Measurements from ENCODE around the gene DNAJB11. TPM values are rescaled to one million over a fixed set of nuclear protein-coding genes. Genes with fewer than 3 reads are reported as not detected.
"Not testable (repeated sequence)": the region's sequence is repeated elsewhere in the genome, so short reads cannot be mapped to it uniquely, and the experiment has no call there.

DNAJB11 gene
- total RNA-seq, 4 donors from 2014 or later = 30.3 to 35.9 (median 30.9) TPM

DNA sequence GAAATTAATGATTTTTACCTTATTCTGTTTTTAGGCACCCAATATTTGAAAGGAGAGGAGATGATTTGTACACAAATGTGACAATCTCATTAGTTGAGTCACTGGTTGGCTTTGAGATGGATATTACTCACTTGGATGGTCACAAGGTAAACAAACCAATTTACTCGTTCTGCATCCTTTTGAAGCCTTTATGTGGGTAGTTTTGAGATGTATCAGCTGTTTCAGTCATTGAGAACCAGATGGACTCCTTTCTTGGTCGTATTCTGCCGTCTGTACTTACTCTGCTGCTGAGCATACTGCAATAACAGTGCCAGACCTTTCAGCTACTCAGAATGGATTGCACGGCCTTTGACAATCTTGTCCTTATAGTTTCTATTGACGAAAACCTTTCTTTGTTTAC is 13.3 kb downstream of the DNAJB11 start:
- TF ChIP-seq, protein P1, sequence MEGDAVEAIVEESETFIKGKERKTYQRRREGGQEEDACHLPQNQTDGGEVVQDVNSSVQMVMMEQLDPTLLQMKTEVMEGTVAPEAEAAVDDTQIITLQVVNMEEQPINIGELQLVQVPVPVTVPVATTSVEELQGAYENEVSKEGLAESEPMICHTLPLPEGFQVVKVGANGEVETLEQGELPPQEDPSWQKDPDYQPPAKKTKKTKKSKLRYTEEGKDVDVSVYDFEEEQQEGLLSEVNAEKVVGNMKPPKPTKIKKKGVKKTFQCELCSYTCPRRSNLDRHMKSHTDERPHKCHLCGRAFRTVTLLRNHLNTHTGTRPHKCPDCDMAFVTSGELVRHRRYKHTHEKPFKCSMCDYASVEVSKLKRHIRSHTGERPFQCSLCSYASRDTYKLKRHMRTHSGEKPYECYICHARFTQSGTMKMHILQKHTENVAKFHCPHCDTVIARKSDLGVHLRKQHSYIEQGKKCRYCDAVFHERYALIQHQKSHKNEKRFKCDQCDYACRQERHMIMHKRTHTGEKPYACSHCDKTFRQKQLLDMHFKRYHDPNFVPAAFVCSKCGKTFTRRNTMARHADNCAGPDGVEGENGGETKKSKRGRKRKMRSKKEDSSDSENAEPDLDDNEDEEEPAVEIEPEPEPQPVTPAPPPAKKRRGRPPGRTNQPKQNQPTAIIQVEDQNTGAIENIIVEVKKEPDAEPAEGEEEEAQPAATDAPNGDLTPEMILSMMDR (IDR thresholded peaks at IDR 0.05) = no peak
- TF ChIP-seq EP300 (IDR thresholded peaks at IDR 0.05) (no peak), POLR2AphosphoS5 (IDR thresholded peaks at IDR 0.05) (no peak), POLR2A (IDR thresholded peaks at IDR 0.05) (no peak)
- H3K36me3 ChIP-seq = peaks cover 73% of the 10 kb centered on the region
- no peaks in the 10 kb centered on the region for H3K9me3 ChIP-seq
- WGBS = 83% methylated on average over 5 of the region's 5 CpGs
- H3K4me1 ChIP-seq = peaks cover 5% of the 10 kb centered on the region
- no peak overlapping the region for H3K4me3 ChIP-seq
- no peak for DNase-seq (ENCODE audit: low spot score in 2 of 2)
- no peak overlapping the region for H3K27ac ChIP-seq
- H3K27me3 ChIP-seq = no peaks in the 10 kb centered on the region

GRCh38 chr3:186586245-186586644 is 15.7 kb downstream of the DNAJB11 start:
- H3K4me3 ChIP-seq; H3K9me3 ChIP-seq; H3K27ac ChIP-seq; DNase-seq (ENCODE audit: low spot score in 2 of 2); H3K27me3 ChIP-seq: not testable (repeated sequence)
- Histone ChIP-seq H3K36me3 (peaks cover 50% of the 10 kb centered on the region), H3K4me1 (peaks cover 15% of the 10 kb centered on the region)
- WGBS = 82% methylated on average over 9 of the region's 9 CpGs

- Histone ChIP-seq H3K9me3 (no peaks in the 10 kb centered on the region), H3K4me1 (peaks cover 15% of the 10 kb centered on the region), H3K4me3 (no peak overlapping the region), H3K36me3 (peaks cover 41% of the 10 kb centered on the region), H3K27me3 (no peaks in the 10 kb centered on the region), H3K27ac (no peak overlapping the region)
- TF ChIP-seq, protein P1 (IDR thresholded peaks at IDR 0.05) = no peak
- no peak for TF ChIP-seq POLR2A (IDR thresholded peaks at IDR 0.05)
- no peak for TF ChIP-seq EP300 (IDR thresholded peaks at IDR 0.05)
- no peak for TF ChIP-seq POLR2AphosphoS5 (IDR thresholded peaks at IDR 0.05)
- DNase-seq (ENCODE audit: low spot score in 2 of 2) = no peak
These were observed 16.7 kb downstream of the DNAJB11 start for GRCh38 chr3:186587183-186587582.

GRCh38 chr3:186588632-186589031 is 18.1 kb downstream of the DNAJB11 start:
- TF ChIP-seq, protein P1 (IDR thresholded peaks at IDR 0.05) = no peak
- TF ChIP-seq EP300 (IDR thresholded peaks at IDR 0.05) (no peak), POLR2A (IDR thresholded peaks at IDR 0.05) (no peak), POLR2AphosphoS5 (IDR thresholded peaks at IDR 0.05) (no peak)
- H3K27me3 ChIP-seq = no peaks in the 10 kb centered on the region
- no peak for DNase-seq (ENCODE audit: low spot score in 2 of 2)
- H3K4me3 ChIP-seq = no peak overlapping the region
- peak overlapping the region; percentile 38 for H3K27ac ChIP-seq
- peaks cover 15% of the 10 kb centered on the region for H3K4me1 ChIP-seq
- peaks cover 26% of the 10 kb centered on the region for H3K36me3 ChIP-seq
- no peaks in the 10 kb centered on the region for H3K9me3 ChIP-seq
- WGBS = 47% methylated on average over 2 of the region's 2 CpGs

DNA sequence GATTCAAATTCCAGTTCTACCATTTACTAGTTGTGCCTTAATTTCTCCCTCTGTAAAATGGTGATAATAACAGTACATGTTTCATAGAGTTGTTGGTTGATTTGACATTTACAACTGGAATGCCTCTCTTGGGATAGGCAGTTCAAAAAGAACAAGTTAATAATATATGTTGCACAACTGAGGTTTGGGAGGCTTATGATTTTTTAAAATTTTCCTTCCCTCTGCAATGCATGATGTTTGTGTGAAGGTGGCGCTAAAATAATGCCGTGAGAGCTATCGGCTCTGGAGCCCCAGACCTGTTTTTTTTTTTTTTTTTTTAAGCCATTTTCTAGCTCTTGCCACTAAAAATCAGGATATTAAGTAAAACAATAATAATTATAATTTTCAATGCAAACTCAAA is 18.6 kb downstream of the DNAJB11 start:
- 50% methylated on average over 3 of the region's 3 CpGs for WGBS
- Histone ChIP-seq H3K4me1 (peaks cover 15% of the 10 kb centered on the region), H3K27ac (peak overlapping the region; percentile 38), H3K27me3 (no peaks in the 10 kb centered on the region), H3K9me3 (no peaks in the 10 kb centered on the region), H3K4me3 (no peak overlapping the region), H3K36me3 (peaks cover 21% of the 10 kb centered on the region)
- no peak for DNase-seq (ENCODE audit: low spot score in 2 of 2)
- TF ChIP-seq POLR2AphosphoS5 (IDR thresholded peaks at IDR 0.05) = no peak

DNA sequence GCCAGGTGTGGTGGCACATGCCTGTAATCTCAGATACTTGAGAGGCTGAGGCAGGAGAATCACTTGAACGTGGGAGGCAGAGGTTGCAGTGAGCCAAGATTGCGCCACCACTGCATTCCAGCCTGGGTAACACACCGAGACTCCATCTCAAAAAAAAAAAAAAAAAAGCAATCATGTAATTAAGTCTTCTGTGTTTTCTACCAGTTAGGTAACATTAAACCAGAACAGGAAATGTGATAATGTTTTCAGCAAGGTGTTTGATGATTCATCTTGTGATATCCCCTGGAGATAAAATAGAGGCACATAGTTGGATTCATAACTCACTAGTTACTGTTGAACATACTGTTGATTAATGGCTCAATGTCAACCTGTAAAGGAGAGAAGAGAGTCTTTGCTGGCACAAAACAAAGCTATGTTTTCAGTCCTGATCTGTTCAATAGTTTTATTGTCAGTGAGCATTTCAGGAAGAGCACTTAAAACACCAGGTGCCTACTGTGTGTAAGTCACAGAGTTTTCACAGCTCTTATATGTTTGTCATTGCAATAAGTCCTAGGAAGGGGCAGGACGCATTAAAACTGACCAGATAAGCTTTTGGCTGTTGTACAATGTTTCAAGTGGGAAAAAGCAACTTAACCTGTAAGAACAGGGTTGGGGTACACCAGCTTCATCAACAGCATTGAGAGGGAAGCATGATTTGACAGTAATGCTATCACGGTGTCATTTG is 19.5 kb downstream of the DNAJB11 start:
- TF ChIP-seq POLR2A (IDR thresholded peaks at IDR 0.05) (no peak), EP300 (IDR thresholded peaks at IDR 0.05) (no peak), POLR2AphosphoS5 (IDR thresholded peaks at IDR 0.05) (no peak)
- TF ChIP-seq, protein P1 (IDR thresholded peaks at IDR 0.05) = no peak
- H3K4me1 ChIP-seq = peaks cover 15% of the 10 kb centered on the region
- no peaks in the 10 kb centered on the region for H3K9me3 ChIP-seq
- no peak overlapping the region for H3K4me3 ChIP-seq
- peaks cover 13% of the 10 kb centered on the region for H3K36me3 ChIP-seq
- DNase-seq (ENCODE audit: low spot score in 2 of 2) = no peak
- 49% methylated on average over 5 of the region's 5 CpGs for WGBS
- no peak overlapping the region for H3K27ac ChIP-seq
- H3K27me3 ChIP-seq = no peaks in the 10 kb centered on the region
